ENCODE measurements around the gene SLC1A4. TPM values are rescaled to one million over a fixed set of nuclear protein-coding genes. Genes with fewer than 3 reads are reported as not detected.
A peak's percentile ranks its signal among the peaks of the same experiment; 100 is the strongest.

The SLC1A4 gene
- total RNA-seq = 10 to 100 TPM; 18.4 to 72.7 (median 27.4) TPM
- polyA plus RNA-seq = 10 to 100 TPM; 10.9 to 13.0 TPM

DNA sequence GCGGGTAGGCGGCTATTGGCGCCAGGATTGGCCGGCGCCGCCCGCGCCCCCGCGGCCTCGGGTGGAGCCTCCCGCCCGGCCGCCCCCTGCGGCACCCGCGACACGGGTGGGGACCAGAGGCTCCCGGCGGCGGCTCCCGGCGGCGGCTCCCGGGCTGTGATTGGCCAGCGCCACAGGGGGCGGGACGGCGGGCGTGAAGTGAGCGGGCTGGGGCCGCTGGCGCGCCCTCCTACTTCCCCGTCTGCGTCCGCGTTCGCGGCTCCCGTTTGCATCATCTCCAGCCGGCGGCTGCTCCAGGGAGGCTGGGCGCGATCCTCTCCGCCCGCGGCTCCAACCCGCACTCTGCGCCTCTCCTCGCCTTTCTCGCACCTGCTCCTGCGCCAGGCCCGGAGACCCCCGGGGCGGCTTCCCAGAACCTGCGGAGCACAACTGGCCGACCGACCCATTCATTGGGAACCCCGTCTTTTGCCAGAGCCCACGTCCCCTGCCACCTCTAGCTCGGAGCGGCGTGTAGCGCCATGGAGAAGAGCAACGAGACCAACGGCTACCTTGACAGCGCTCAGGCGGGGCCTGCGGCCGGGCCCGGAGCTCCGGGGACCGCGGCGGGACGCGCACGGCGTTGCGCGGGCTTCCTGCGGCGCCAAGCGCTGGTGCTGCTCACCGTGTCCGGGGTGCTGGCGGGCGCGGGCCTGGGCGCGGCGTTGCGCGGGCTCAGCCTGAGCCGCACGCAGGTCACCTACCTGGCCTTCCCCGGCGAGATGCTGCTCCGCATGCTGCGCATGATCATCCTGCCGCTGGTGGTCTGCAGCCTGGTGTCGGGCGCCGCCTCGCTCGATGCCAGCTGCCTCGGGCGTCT is at the start of gene SLC1A4:
Gene SLC1A4 (plus strand): TSS at position 274 of the 856 bp plus-strand sequence. CDS start 245 bp downstream, at position 519.
- no peak for FAIRE-seq
- H3K4me1 ChIP-seq = peaks cover 0 to 7% (median 6%) of the 10 kb centered on the region in 3 donors
- no peaks in the 10 kb centered on the region for H3K27me3 ChIP-seq
- 0 to 1% methylated on average over 75 to 109 of the region's 109 CpGs for WGBS, 2 donors
- no peaks in the 10 kb centered on the region for H3K36me3 ChIP-seq
- peak; percentile 86 to 91 (median 89) for ATAC-seq
- TF ChIP-seq, protein P1, sequence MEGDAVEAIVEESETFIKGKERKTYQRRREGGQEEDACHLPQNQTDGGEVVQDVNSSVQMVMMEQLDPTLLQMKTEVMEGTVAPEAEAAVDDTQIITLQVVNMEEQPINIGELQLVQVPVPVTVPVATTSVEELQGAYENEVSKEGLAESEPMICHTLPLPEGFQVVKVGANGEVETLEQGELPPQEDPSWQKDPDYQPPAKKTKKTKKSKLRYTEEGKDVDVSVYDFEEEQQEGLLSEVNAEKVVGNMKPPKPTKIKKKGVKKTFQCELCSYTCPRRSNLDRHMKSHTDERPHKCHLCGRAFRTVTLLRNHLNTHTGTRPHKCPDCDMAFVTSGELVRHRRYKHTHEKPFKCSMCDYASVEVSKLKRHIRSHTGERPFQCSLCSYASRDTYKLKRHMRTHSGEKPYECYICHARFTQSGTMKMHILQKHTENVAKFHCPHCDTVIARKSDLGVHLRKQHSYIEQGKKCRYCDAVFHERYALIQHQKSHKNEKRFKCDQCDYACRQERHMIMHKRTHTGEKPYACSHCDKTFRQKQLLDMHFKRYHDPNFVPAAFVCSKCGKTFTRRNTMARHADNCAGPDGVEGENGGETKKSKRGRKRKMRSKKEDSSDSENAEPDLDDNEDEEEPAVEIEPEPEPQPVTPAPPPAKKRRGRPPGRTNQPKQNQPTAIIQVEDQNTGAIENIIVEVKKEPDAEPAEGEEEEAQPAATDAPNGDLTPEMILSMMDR (IDR thresholded peaks at IDR 0.05) = no peak
- DNase-seq = peak; percentile 92 to 96 (median 94)
- no peaks in the 10 kb centered on the region for H3K9me3 ChIP-seq
- intact Hi-C loops (cut with DNase I) = no loop called here
- peak within 1 kb of the TSS; percentile 91 to 96 (median 94) for H3K27ac ChIP-seq
- H3K4me3 ChIP-seq = peak within 1 kb of the TSS; percentile 64 to 95 (median 82)

DNA sequence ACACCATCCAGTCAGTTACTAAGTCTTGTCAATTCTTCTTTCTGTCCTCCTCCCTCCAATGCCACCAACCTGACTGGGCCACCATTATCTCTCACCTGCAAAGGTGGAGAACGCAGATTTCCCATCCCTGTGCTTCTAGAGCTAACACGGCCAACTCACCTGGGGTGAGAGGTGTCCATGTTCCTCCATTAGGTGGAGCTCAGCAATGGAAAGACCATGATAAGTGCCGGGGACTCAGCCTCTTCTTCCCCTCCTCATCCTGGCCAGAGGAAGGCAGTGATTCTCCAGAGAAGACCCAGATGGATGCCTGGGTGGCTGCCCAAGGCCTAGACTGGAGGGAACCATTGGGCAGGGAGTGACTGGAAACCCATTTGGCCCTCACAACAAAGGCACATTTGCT is 48.1 kb upstream of the SLC1A4 start:
- H3K36me3 ChIP-seq = no peaks in the 10 kb centered on the region
- H3K4me1 ChIP-seq = peaks cover 0 to 3% (median 0%) of the 10 kb centered on the region in 3 donors
- no peaks in the 10 kb centered on the region for H3K27me3 ChIP-seq
- FAIRE-seq (no peak), DNase-seq (no peak), ATAC-seq (no peak)
- intact Hi-C loops (cut with DNase I) = no loop called here
- H3K27ac ChIP-seq = no peak overlapping the region
- no peaks in the 10 kb centered on the region for H3K9me3 ChIP-seq
- 90% methylated on average over 3 of the region's 3 CpGs for WGBS, 2 donors
- no peak overlapping the region for H3K4me3 ChIP-seq
- TF ChIP-seq, protein P1 (IDR thresholded peaks at IDR 0.05) = no peak

DNA sequence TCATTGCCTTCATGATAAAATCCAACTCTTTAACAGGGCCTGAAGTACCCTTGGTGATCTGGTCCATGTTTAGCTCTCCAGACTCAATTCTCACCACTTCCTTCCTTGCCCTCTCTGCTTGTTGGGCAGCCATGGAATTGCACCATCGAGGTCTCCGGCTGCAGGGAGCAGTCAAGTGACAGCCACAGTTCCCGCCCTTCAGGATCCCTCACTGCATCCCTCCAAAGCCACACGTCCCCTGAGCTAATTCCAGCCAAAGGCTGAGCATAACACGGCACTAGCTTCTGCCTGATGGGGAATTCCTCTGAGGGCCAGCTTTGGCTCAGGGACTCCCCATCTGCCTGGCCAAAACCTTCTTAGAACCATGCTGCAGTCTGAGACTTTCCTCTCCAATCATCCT is 47.4 kb upstream of the SLC1A4 start:
- Histone ChIP-seq H3K27me3 (no peaks in the 10 kb centered on the region), H3K4me1 (peaks cover 0 to 3% (median 0%) of the 10 kb centered on the region in 3 donors), H3K27ac (no peak overlapping the region), H3K36me3 (no peaks in the 10 kb centered on the region), H3K4me3 (no peak overlapping the region), H3K9me3 (no peaks in the 10 kb centered on the region)
- ATAC-seq = no peak
- 80 to 83% methylated on average over 5 of the region's 5 CpGs for WGBS, 2 donors
- no peak for DNase-seq
- FAIRE-seq = no peak
- TF ChIP-seq, protein P1 (IDR thresholded peaks at IDR 0.05) = no peak
- intact Hi-C loops (cut with DNase I) = no loop called here

DNA sequence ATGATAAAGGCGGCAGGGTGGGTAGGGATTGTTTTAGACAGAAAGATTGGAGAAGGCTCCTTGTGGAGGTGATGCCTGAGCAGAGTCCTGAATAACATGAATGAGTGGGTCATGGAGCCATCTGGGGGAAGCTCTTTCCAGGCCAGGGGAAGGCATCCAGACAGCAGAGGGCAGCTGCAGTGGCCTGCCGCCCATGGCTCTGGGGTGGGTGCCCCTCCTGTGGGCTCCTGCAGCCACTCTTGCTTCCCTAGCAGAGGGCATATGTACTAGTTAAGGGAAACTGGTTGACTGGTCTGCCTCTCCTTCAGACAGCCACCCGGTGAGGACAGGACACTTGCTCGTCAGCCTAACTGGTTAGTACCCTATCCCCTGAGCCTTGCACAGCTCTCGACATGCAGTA is 46.5 kb upstream of the SLC1A4 start:
- Histone ChIP-seq H3K9me3 (no peaks in the 10 kb centered on the region), H3K4me3 (no peak overlapping the region), H3K36me3 (no peaks in the 10 kb centered on the region), H3K4me1 (peaks cover 0 to 3% (median 0%) of the 10 kb centered on the region in 3 donors), H3K27me3 (no peaks in the 10 kb centered on the region), H3K27ac (no peak overlapping the region)
- WGBS, 2 donors = 85 to 91% methylated on average over 5 of the region's 5 CpGs
- ATAC-seq (no peak), FAIRE-seq (no peak), DNase-seq (no peak)
- intact Hi-C loops (cut with DNase I) = no loop called here
- TF ChIP-seq, protein P1 (IDR thresholded peaks at IDR 0.05) = no peak

Data from pancreas (tissue), 10 donors.